Measurements from ENCODE around the gene ZNF787.
"Not testable (repeated sequence)": the region's sequence is repeated elsewhere in the genome, so short reads cannot be mapped to it uniquely, and the experiment has no call there.

ZNF787 gene

DNA sequence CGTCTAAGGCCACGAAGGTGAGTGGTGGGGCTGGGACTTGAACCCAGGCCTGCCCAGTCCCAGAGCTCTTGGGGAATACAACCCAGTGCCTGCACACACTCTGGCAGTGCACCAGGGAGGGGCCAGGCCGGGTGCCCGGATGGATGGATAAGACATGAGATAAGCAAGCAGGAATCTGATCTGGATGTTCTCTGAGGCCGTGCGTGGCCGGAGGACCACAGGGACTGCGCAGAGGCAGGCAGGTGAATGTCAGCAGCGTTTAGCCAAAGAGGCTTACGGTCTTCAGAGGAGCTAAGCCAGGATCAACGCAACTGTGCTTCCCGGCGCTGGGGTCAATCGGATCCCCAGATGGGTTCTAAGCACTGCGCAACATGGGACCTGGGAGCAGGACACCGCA is 1.5 kb downstream of the ZNF787 start:
- no peak for DNase-seq

DNA sequence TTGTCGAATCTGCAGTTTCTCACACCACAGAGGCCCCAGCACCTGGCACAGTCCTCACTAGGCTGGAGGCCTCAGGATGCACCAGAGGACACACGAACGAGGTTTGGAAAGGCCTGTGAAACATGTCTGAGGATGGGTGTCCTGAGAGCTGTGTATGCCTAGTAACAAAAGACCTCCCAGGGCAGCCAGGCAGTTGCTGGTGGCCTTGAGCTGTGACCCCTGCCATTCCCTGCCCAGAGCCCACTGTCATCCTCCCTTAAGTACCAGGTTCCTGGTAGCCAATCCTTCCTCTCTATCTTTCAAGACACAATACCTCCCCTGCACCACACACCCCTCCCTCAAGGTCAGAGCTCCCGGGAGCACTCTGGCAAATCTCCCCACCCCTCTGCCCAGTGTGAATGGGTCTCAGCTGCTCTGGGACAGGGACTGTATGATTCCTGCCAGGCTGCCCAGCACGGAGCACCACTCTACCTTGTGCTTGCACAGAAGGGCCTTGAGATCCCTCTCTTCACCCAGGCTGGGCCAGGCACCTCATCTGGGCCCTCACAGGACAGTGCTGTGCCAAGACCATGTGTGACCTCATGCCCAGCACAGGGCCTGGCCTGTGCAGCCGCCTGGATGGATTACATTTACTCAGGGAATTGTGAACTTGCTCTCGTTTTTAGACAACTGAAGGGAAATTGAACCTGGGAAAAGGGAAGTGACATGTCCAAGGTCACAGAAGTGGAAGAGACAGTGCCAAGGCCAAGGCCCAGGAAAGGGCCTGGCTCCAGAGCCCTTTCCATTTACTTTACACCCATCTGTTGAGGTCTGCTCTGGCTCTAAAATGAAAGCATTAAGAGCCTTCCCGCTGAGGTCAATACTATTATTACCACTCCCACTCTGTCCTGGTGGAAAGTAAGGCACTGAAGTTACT is 2.2 kb downstream of the ZNF787 start:
- DNase-seq: no peak

DNA sequence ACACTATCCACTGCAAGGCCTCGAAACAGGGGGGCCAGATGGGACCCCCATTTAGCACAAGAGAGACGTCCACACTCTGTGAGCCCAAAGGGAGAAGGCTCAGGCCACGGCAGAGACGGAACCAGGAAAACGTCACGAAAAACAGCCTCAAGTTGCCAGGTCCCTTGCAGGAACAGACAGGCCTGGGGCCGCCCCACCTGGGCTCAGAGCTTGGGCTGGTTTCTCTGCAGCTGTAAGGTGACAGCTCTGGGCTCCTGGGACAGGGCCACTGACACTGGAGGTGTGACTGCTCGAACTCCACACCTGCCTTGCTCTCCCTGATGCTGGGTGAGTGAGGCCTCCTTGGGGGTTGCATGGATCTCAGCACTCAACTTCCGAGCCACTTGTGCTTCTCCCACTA is 3.2 kb downstream of the ZNF787 start:
- no peak for DNase-seq

DNA sequence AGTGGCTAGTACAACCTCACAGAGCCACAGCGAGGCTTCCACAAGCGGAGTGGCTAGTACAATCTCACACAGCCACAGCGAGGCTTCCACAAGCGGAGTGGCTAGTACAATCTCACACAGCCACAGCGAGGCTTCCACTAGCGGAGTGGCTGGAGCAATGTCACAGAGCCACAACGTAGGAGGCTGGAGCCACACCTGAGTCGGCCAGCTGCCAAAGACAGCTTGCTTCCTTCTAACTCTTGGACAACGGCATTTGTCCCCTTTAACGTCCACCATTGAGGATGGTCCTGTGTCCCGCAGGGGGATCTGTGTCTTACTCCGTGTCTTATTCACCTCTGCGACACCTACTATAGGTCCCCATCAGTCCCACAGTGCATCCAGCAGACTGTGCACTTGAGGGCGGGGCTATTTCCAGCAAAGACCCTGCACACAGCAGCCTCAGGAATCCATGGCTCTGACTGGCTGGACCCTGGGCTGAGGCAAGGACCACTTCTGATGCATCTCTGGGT is 3.7 kb downstream of the ZNF787 start:
- DNase-seq: no peak

DNA sequence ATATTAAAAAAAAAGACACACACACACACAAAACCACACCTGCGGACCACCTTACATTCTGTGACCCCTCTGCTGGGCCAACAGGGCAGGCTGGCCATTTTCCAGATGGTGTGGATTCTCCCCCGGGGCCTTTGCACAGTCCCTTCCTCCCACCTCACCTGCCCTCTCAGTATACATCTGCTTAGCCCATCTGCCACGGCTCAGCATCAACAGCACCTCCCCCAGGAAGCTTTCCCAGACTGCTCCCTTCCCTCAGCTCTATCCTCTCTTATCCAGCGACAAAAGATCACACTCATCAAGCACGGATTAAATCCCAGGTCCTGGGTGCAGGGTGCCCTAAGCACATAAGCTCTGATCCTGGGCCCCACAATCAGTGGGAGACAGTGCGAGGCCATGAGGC is 4.5 kb downstream of the ZNF787 start:
- DNase-seq: no peak

DNA sequence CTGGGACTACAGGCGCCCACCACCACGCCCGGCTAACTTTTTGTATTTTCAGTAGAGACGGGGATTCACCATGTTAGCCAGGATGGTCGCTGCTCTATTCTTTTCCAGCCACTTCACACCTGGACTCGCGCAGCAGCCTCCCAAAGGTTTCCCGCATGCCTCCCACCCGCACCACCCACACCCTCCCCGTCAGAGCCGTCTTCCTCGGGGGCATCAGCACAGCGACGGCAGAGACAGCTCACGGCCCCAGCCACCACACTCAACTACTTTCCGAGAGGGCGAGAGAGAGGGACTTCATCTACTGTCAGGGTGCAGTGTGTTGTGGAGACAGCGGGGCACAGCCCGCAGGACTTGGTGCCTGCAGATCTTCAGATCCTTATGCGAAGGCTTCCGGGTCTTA is 5.6 kb downstream of the ZNF787 start:
- no peak for DNase-seq

DNA sequence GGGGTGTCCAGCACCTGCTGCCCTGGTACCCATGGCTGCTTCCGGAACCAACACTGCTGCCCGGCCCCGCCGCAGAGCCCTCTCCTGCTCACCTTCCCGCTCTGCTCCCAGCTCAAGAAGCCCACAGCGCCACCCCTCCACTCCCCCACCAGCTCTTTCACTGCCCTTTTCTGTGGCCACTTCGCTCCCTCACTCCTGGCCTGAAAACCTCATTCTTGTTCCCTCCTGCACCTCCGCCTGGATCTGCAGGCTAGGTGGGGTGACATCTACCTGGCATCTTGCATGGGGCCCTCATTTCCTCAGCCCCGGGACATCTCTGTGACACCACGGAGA is 6.4 kb downstream of the ZNF787 start:
- DNase-seq: no peak

DNA sequence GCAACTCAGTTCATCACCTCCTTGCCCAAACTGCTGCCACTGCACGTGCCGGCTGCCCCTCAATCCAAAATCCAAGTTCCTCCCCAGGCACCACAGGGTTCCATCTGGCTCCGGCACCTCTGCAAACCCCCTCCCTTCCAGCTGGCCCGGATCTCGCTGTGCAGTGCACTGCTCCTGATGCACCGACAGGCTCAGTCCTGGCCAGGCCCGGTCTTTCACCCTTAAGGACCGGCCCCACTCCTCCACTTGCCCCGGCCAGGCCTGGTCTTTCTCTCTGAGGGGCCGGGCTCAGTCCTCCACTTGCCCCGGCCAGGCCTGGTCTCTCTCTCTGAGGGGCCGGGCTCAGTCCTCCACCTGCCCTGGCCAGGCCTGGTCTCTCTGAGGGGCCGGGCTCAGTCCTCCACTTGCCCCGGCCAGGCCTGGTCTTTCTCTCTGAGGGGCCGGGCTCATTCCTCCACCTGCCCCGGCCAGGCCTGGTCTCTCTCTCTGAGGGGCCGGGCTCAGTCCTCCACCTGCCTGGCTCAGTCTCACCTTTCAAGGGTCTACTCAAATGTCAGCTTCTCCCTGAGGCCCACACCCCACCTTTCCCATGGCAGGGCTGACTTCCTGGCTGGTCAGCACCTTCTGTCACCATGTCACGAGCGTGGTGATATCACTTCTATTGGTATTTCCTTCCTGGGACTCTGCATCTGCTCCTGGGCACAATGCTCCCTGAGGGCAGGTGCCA is 6.9 kb downstream of the ZNF787 start:
- peak; percentile 48 for DNase-seq

DNA sequence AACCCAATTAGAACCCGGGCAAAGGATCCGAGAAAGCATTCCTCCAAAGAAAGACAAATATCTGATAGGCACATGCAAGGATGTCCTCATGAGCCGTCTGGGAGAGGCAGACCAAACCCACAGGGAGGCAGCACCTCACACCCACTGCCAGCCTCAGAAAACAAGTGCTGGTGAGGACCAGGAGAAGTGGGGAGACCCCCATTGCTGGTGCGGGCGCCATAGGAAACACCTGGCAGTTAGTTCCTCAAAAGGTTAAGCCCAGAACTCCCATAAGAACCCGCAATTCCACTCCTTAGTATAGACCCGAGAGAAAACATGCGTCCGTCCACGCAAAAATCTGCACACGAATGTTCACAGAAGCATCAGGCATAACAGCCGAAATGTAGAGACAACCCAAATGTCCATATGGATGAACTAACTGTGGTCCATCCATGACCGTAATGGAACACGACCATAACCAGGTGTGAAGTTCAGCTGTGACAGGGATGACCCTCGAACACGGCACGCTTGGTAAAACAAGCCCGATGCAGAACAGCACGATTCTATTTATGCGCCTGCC is 7.9 kb downstream of the ZNF787 start:
- no peak for DNase-seq

DNA sequence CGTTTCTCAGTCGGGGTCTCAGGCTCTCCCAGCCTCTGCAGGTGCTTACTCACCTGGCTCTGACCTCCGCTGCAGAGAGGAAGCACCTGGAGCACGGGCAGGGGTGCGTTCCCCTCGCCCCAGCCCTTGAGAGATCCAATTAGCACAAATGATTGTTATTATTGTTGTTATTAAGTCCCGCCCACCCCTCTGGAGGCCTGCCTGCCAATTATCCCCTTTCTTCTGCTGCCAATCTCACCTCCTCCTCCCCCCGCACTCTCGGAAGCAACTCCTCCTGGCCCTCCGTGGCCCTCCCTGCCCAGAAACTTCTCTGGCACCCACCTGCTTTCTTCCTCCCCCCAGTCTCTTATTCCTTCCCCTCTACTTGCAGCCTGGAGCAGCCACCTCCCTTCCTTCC is 8.8 kb downstream of the ZNF787 start:
- DNase-seq: no peak

DNA sequence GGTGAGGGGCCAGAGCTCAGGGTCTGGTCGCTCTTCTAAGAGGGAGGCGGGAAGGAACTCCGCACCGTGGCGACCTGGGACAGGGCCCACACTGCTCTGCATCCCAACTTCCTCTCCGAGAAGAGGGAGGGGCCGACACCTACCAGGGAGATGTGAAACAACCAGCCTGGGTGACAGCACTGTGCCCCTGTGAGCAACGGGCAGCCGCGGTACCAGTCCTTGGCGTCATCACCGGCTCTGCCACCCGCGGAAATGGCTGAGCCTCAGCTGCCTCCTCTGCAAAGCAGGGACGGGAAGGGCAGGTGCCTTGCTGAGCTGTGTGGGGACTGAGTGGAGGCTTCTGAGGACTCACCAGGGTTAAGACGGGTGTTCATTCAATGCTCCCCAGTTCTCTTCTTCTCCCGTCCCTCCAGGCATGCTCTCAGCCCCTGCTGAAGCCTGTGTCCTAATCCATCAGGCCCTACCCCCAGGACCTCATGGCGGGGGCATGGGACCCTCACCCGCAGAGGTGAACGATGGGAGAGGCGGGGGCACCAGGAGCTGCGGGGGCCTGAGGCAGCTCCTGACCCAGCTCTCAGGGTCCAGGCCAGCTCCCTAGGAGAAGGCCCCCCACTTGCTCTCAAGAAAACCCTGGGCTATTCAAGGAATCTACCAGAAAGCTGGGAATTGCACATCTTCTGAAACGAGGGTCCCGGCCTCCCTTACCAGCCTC is 9.3 kb downstream of the ZNF787 start:
- DNase-seq: no peak

DNA sequence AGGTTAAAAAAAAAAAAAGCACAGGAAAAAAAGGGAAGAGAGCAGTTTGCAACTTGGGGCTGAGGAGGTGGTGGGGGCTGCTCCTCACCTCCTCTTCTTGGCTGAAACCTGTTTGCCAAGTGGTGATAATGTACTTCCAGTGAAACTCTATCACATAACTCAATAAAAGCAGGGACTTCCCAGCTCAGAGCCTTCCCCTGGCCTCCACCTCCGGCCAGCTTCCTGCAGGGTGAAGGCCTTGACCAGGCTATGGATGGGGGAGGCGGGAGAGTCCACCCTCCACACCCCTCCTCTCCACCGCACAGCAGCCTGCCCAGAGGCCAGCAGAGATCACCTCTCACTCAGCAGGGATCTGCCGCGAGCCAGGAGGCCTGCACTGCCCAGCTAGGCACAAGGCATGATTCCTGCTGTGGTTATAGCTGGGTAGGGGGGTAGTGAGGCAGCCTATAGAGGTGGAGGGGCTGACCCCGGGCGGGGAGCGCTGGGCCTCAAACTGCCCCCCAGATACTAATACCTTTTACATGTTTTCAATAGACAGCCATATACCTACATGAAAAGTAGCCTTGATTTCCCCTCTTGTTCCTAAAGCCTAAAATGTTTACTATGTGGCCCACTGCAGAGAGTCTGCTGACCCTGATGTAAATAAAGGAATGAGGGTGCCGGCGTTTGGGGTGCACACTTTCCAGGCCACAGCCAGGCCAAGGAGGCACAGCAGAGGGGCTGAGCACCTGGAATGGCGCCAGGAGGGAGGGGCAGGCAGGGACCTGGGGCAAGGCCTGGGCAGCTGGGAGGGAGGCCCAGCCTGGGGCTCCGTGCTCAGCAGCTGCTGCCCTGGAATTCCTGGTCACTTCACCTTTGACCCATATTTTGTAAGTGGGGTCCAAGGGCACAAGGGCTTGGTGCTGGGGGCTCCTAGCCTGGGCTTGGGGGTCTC is 10.3 kb downstream of the ZNF787 start:
- no peak for DNase-seq

DNA sequence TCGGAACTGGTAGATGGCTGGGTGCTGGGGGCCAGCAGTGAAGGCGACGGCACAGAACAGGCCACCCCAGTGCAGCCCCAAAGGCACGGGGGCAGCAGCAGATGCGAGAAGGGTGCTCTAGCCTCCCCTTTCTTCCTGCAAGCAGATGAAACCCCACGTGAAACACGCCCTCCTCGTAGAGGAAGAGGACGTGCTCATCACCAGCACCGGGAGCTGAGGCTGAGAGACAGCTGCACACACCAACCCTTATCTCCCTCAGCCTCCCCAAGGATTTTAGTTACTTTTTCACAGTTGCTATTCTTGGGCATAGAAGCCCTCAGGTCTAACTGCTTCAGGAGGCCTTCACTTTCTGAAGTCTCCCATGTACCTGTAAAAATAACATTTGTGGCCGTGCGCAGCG is 11.9 kb downstream of the ZNF787 start:
- DNase-seq: no peak

DNA sequence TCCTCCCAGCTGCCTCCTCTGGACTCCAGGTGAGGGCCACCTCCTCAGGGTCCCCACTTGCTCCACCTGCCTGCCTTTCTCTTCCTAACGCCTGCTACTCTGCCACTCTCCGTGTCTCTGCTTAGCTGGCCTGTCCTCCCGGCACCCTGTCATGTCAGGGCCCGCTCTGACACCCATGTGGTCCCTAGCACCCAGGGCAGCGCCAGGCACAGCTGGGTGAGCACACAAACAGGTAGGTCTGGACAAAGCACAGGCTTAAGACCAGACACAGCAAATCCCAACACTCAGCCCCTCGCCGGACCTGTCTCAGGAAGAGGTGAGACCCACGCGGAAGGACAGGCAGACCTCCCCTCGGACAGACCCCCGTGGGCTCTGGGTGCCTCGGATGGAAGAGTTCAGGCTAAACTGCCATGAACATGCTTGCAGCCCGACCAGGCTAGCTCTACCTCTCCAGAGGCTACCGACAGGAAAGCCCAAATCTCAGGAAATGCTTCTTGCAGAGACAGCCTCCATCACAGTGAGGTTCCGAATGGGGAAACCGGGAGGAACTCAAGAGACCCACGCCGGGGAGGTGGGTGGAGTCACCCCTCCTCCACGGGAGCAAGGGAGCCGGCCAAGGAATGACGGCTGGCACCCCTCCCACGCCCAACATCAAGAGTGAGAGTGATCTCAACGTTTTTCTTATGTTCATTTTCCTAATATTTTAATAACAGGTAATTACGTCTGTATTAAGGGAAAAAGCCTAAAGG is 12.5 kb downstream of the ZNF787 start:
- DNase-seq: no peak

DNA sequence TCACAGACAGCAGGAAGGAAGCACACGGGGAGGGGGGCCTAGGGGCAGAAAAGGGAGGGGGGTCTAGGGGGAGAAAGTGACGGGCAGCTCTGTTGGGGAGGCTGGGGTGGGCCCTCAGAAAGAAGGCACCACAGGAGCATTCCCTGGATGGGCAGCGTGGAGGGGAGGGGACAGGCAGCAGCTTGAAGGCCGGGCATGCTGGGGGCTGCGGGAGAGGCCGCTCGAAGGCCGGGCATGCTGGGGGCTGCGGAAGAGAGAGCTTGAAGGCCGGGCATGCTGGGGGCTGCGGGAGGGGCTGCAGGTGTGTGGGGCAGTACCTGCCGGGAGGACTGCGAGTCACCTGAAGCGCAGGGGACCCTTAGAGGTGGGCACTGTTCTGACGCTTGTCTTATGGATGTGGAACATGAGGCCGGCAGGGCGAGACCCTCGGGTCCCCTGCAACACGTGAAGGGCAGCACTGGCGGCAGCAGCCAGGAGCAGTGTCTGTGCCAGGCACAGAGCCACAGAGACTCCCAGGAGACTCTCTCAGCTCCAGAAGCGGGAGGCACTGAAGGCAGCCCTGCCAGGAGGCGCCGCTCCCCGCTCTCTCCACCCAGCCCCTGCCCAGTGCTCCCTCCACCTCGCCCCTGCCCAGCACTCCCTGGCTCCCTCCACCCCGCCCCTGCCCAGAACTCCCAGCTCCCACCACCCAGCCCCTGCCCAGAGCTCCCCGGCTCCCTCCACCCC is 13.3 kb downstream of the ZNF787 start:
- DNase-seq: no peak

DNA sequence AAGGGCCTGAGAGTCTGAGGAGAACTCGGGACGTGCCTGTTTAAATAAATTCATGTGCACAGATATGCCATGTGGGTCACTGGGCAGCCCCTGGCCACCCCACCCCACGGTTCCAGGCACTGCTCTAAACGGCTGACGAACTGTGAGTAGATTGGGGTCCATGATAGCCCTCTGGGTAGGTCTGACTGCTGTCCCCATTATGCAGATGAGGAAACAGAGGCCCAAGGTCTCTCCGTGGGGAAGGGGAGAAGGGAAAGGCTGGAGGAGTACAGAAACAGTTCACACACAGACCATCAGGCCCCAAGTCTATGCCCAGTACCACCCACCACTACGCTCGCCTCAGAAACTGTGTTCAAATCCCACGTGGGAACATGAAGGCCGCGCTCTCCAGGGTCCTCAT is 14.1 kb downstream of the ZNF787 start:
- DNase-seq: no peak

DNA sequence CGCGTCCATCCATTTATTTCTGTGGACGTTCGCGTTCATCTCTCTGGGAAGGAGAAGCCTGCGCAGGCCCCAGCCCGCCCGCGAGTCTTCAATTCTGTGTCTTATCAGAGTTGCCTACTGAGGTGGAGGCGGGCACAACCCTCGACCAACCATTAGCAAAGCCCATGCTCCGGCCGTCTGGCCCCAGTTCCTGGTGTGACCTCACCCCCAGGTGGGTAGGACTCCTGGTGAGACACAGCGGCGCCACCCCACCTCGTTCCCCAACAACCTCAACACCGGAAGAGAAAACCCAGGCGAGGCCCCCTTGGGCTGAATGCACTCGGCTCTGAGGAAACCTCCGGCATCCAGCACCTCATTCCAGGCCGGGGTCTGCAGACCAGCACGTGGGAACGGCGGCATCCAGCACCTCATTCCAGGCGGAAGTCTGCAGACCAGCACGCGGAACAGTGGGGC is 14.7 kb downstream of the ZNF787 start:
- DNase-seq: no peak

DNA sequence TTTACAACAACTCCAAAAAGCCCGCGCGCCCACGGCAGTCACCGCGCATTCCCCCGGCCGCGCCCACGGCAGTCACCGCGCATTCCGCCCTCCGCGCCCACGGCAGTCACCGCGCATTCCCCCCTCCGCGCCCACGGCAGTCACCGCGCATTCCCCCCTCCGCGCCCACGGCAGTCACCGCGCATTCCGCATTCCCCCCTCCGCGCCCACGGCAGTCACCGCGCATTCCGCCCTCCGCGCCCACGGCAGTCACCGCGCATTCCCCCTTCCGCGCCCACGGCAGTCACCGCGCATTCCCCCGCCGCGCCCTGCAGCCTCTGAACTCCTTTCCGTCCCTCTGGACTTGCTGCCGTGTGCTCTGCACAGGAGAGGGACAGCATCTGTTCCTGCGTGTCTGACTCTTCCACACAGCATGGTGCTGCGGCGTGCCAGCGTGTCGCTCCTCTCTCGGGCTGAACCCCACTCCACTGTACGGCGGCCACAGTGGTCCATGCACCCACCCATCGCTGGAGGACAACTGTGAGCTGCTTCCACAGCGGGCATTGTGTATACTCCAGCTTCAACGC is 15.2 kb downstream of the ZNF787 start:
- not testable (repeated sequence) for DNase-seq

DNA sequence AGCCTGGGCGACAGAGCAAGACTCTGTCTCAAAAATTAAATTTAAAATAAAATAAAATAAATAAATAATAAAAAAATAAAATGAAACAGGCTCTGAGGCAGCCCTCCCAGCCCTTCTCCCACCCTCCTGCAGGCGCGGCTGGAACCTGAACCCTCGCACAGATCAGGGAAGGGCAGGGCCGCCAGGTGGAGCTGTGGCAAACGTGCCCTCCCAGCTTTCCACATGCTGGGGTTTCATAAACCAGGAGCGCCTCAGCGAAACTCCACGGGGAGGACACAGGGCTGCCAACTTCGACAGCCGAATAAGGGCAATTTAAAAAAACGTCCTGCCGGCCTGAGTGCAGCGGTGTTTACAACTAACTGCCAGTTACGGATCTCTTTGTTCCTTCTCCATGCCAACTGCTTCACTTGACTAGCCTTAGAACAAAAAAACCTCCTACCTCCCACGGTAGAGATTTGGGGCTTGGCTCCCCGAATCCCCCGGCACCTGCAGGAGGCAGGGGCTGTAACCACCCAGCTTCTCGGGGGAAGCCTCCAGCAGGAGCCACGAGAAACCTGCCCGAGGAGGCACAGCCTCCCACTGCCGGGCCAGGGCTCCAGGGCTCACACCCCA is 15.9 kb downstream of the ZNF787 start:
- peak; percentile 58 for DNase-seq

DNA sequence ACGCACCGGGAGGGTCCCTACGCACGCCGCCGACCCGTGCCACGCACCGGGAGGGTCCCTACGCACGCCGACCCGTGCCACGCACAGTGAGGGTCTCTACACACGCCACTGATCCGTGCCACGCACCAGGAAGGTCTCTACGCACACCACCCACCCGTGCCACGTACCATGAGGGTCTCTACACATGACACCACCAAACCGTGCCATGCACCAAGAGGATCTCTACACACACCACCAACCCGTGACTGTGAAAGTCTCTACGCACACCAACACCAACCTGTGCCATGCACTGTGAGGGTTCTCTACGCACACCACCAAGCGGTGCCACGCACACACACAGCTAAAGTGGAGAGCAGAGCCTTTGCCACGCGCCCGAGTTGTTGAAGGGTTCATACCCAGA is 16.7 kb downstream of the ZNF787 start:
- DNase-seq: no peak
